GM12878 (cell line): Measurements from ENCODE around the gene MEI1. TPM values are rescaled to one million over a fixed set of nuclear protein-coding genes. Genes with fewer than 3 reads are reported as not detected.

Experiments used
- ATAC-seq: fragments of 200-7000 bp; cut with Tn5 transposase; 3 replicates; pipeline ENCODE4 v1.9.1; 2020; ENCODE audit warnings: mild to moderate bottlenecking, moderate library complexity
- BruUV-seq: library from RNA; stranded (reverse); fragments of 400-500 nt; replicated peaks from 2 replicates; lab custom pipeline; 2021; lab: Mats Ljungman, UMichigan
- CTCF ChIA-PET: fragments of 300-600 bp; sonication (Branson Sonifier 250); formaldehyde crosslinking; extraction: SDS; loops from one replicate; lab custom pipeline; 2021; ENCODE audit warnings: inconsistent platforms; lab: Yijun Ruan, JAX
- POLR2A ChIA-PET: fragments of 350-600 bp; formaldehyde crosslinking; extraction: SDS; loops from one replicate; lab custom pipeline; 2021; ENCODE audit warnings: inconsistent platforms; lab: Charles Lee
- RAD21 ChIA-PET: fragments of 300-600 bp; sonication (Branson Sonifier 250); formaldehyde crosslinking; loops from one replicate; lab custom pipeline; 2023; ENCODE audit warnings: antibody characterized with exemption; ENCODE audit not compliant: unreplicated experiment; lab: Charles Lee
- SMC1A ChIA-PET: fragments of 300-600 bp; sonication (Branson Sonifier 250); formaldehyde crosslinking; loops from one replicate; lab custom pipeline; 2023; ENCODE audit not compliant: unreplicated experiment, uncharacterized antibody; lab: Charles Lee
- DNase-seq: peaks from one replicate; pipeline ENCODE4 v3.0.0-alpha.2; 2011; ENCODE audit warnings: low read depth, low spot score
- FAIRE-seq: peaks from 3 replicates; lab custom pipeline; 2011; peaks lifted over from hg19 to GRCh38; lab: Jason Lieb, UNC
- H2AFZ ChIP-seq: 2 replicates; pipeline ENCODE4 v1.6.0; 2011; ENCODE audit warnings: low read depth, low read length, control low read depth; ENCODE audit not compliant: control insufficient read depth
- H3K27ac ChIP-seq: 2 replicates; pipeline ENCODE4 v1.5.1; 2011; ENCODE audit warnings: control low read depth; ENCODE audit not compliant: control insufficient read depth, insufficient read depth
- H3K27me3 ChIP-seq, 2 experiments: replicated peaks in 1 of 2; 2 replicates each; pipeline versions ENCODE4 v1.6.0 to v1.6.1; 2011; ENCODE audit warnings: low read length in 1 of 2; ENCODE audit not compliant: control insufficient read depth in 2 of 2, insufficient read depth in 2 of 2
- H3K36me3 ChIP-seq, 2 experiments: 2 replicates each; pipeline ENCODE4 v1.5.1; 2011; ENCODE audit warnings: low read length in 1 of 2; ENCODE audit not compliant: control insufficient read depth in 2 of 2, insufficient read depth in 2 of 2
- H3K4me1 ChIP-seq: 2 replicates; pipeline ENCODE4 v1.6.1; 2011; ENCODE audit warnings: mild to moderate bottlenecking, low read length, moderate library complexity, mixed read lengths; ENCODE audit not compliant: control insufficient read depth, insufficient read depth
- H3K4me2 ChIP-seq: 2 replicates; pipeline ENCODE4 v1.6.0; 2011; ENCODE audit warnings: control low read depth; ENCODE audit not compliant: control insufficient read depth, insufficient read depth
- H3K4me3 ChIP-seq: fragments of 200-600 bp; sonication (generic); 2 replicates; pipeline ENCODE4 v1.5.1; 2016
- H3K79me2 ChIP-seq: 2 replicates; pipeline ENCODE4 v1.6.0; 2011; ENCODE audit warnings: low read length; ENCODE audit not compliant: control insufficient read depth, insufficient read depth
- H3K9ac ChIP-seq: 2 replicates; pipeline ENCODE4 v1.8.0; 2011; ENCODE audit warnings: low read length, control low read depth, mixed read lengths; ENCODE audit not compliant: control insufficient read depth, insufficient read depth
- H3K9me3 ChIP-seq: replicated peaks from 3 replicates; pipeline ENCODE4 v1.5.1; 2011; ENCODE audit warnings: mild to moderate bottlenecking, low read length; ENCODE audit not compliant: control insufficient read depth, insufficient read depth
- H4K20me1 ChIP-seq: 2 replicates; pipeline ENCODE4 v1.6.0; 2011; ENCODE audit not compliant: control insufficient read depth, insufficient read depth
- BMI1 ChIP-seq: fragments of 450-650 bp; IDR thresholded peaks from 2 replicates; pipeline ENCODE4 v1.6.1; 2016; ENCODE audit warnings: mild to moderate bottlenecking, moderate library complexity, borderline replicate concordance
- CBX3 ChIP-seq: fragments of 200-600 bp; sonication (generic); IDR thresholded peaks from 2 replicates; pipeline ENCODE4 v1.6.1; 2016; ENCODE audit warnings: low read depth, borderline replicate concordance
- DPF2 ChIP-seq: fragments of 450-650 bp; IDR thresholded peaks from 2 replicates; pipeline ENCODE4 v1.6.1; 2017; ENCODE audit warnings: mild to moderate bottlenecking
- EED ChIP-seq: sonication (generic); IDR thresholded peaks from 2 replicates; pipeline ENCODE4 v1.6.1; 2016; ENCODE audit warnings: antibody characterized with exemption, low read depth
- HDAC6 ChIP-seq: fragments of 200-600 bp; sonication (generic); IDR thresholded peaks from one replicate; pipeline ENCODE4 v1.8.0; 2017; ENCODE audit warnings: antibody characterized with exemption; ENCODE audit not compliant: unreplicated experiment
- NBN ChIP-seq: fragments of 450-650 bp; IDR thresholded peaks from 2 replicates; pipeline ENCODE4 v1.6.1; 2016
- NR2C1 ChIP-seq: fragments of 450-650 bp; IDR thresholded peaks from 2 replicates; pipeline ENCODE4 v1.6.1; 2017; ENCODE audit warnings: antibody characterized with exemption, mild to moderate bottlenecking, moderate library complexity
- NR2C2 ChIP-seq: IDR thresholded peaks from 2 replicates; pipeline ENCODE4 v1.6.1; 2011; ENCODE audit warnings: borderline replicate concordance, low read depth; ENCODE audit not compliant: control insufficient read depth, insufficient read length
- PAX8 ChIP-seq: fragments of 450-650 bp; IDR thresholded peaks from 2 replicates; pipeline ENCODE4 v1.6.1; 2017; ENCODE audit warnings: mild to moderate bottlenecking, moderate library complexity
- SMAD5 ChIP-seq: IDR thresholded peaks from 2 replicates; pipeline ENCODE4 v1.6.1; 2016; ENCODE audit warnings: antibody characterized with exemption, low read depth
- SMC3 ChIP-seq: IDR thresholded peaks from 2 replicates; pipeline ENCODE4 v1.6.1; 2011; ENCODE audit warnings: low read length, improper control_type of control experiment, borderline replicate concordance
- SREBF1 ChIP-seq: IDR thresholded peaks from 2 replicates; pipeline ENCODE4 v1.6.1; 2012; ENCODE audit warnings: mild to moderate bottlenecking, low read length
- STAT1 ChIP-seq: fragments of 450-650 bp; conservative IDR thresholded peaks from 2 replicates; pipeline ENCODE4 v1.6.1; 2014; ENCODE audit warnings: antibody characterized with exemption, mild to moderate bottlenecking
- SUZ12 ChIP-seq: fragments of 200-600 bp; sonication (generic); IDR thresholded peaks from one replicate; pipeline ENCODE4 v1.6.1; 2018; ENCODE audit warnings: antibody characterized with exemption, mild to moderate bottlenecking; ENCODE audit not compliant: unreplicated experiment
- WGBS: methylation state at CpG from one replicate; pipeline ENCODE4 v1.1.6; 2016; ENCODE audit warnings: low lambda C conversion rate; ENCODE audit not compliant: insufficient replicate concordance, insufficient coverage; ENCODE audit errors: missing lambda C conversion rate; 5-methylcytosine and 5-hydroxymethylcytosine counted together
- in situ Hi-C: fragments of 300-500 bp; cut with MboI; formaldehyde crosslinking; loops from 9 replicates; pipeline ENCODE4 v1.14.3; 2018; ENCODE audit warnings: mixed read lengths
- intact Hi-C: fragments of 100-400 bp; cut with micrococcal nuclease; formaldehyde crosslinking; loops from one replicate; pipeline ENCODE4 v1.14.2; 2022; ENCODE audit not compliant: unreplicated experiment
- polyA plus RNA-seq, 11 experiments: library from polyadenylated mRNA; depleted of rRNA in 4 of 11; unstranded in 6 of 11; stranded (reverse) in 5 of 11; fragments of >200 nt; fragmentation: Nextera tagmentation in 4 of 11; fragmentation: Illumina TruSeq in 1 of 11; extraction: Ambion mirVana in 4 of 11; extraction: Trizol in 1 of 11; gene quantifications; 1 replicate in 1 of 11; 2 replicates in 10 of 11; pipeline versions ENCODE4 v1.2.1 to v1.2.3, GENCODE V29; 2011 to 2016; ENCODE audit warnings: inconsistent platforms in 2 of 11, missing spikeins in 2 of 11, low read depth in 1 of 11
- total RNA-seq, 4 experiments: library from RNA; depleted of rRNA in 3 of 4; stranded (reverse); fragments of >200 nt in 3 of 4; fragmentation: Illumina TruSeq in 1 of 4; extraction: Trizol in 1 of 4; gene quantifications; 2 replicates each; pipeline versions ENCODE4 v1.2.1 to v1.2.3, GENCODE V29; 2013 to 2021
- TF ChIP-seq, protein P1 (sequence below): IDR thresholded peaks from 2 replicates; pipeline ENCODE4 v1.6.1; 2011; ENCODE audit warnings: low read depth, low read length, improper control_type of control experiment, borderline replicate concordance
- TF ChIP-seq, protein P2 (sequence below): fragments of 450-650 bp; IDR thresholded peaks from 2 replicates; pipeline ENCODE4 v1.6.1; 2017; ENCODE audit warnings: low read depth, mild to moderate bottlenecking, moderate library complexity
- TF ChIP-seq, protein P3 (sequence below): IDR thresholded peaks from 2 replicates; pipeline ENCODE4 v1.6.1; 2012; ENCODE audit warnings: low read depth, low read length, improper control_type of control experiment

Gene MEI1
- total and polyA plus RNA-seq, 10 of the 15 experiments (the other 5 are each of a cell fraction or from before 2014, with no cell fraction given), result 27.9 to 48.9 (median 35.8) TPM

DNA sequence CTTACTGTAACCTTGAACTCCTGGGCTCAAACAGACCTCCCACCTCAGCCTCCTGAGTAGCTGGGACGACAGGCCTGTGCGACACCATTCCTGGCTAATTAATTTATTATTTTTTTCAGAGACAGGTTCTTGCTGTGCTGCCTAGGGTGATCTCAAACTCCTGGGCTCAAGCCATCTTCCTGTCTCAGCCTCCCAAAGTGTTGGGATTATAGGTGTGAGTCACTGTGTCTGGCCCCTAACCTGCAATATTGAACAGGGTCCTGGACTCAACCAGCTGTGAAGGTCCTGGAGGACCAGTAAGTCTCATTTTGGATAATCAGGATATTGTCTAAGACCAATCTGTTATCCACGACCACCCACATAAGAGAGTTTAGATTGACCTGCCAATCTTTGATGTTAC, 116.4 kb downstream of the MEI1 start:
- BruUV-seq, result no TSS peak
- no peaks in the 10 kb centered on the region for H3K27me3 ChIP-seq
- no peak overlapping the region for H3K4me3 ChIP-seq
- SMC1A ChIA-PET, result no interaction called here
- FAIRE-seq (no peak), DNase-seq (no peak), ATAC-seq (no peak)
- no peak for TF ChIP-seq STAT1
- no peak for TF ChIP-seq NBN
- no peak for TF ChIP-seq SMAD5
- TF ChIP-seq EED, result no peak
- no peak for TF ChIP-seq NR2C1
- TF ChIP-seq SREBF1, result no peak
- H4K20me1 ChIP-seq, result no peaks in the 10 kb centered on the region
- no peak overlapping the region for H2AFZ ChIP-seq
- RAD21 ChIA-PET, result no interaction called here
- 68% methylated on average over 3 of the region's 3 CpGs for WGBS
- H3K36me3 ChIP-seq, result peaks cover 13 to 19% of the 10 kb centered on the region in 2 experiments
- in situ Hi-C loops (no loop called here), intact Hi-C loops (no loop called here)
- no peak overlapping the region for H3K9ac ChIP-seq
- POLR2A ChIA-PET, result no interaction called here
- CTCF ChIA-PET, result no interaction called here
- no peaks in the 10 kb centered on the region for H3K4me1 ChIP-seq
- no peak overlapping the region for H3K4me2 ChIP-seq
- H3K9me3 ChIP-seq, result no peaks in the 10 kb centered on the region
- H3K79me2 ChIP-seq, result no peaks in the 10 kb centered on the region
- H3K27ac ChIP-seq, result no peak overlapping the region

DNA sequence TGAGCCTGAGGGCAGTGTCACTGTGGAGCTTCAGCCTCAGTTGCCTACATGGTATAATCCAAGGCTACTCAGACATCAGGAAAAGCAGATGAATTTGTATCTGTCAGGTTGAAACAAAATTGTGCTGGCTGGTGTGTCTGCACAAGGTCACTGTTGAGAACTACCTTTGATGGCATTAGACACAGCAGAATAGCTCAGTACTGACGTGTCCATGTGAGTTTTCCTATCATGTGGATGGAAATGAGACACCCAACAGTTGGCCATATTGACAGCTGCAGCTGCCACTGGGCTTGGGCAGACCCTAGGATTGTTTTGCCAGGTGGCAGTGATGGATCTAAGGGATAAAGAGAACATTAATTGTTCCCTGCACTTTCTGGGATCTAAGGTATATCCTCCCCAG, 116.9 kb downstream of the MEI1 start:
- no peaks in the 10 kb centered on the region for H3K4me1 ChIP-seq
- H3K27me3 ChIP-seq, result no peaks in the 10 kb centered on the region
- SMC1A ChIA-PET, result no interaction called here
- H3K27ac ChIP-seq, result no peak overlapping the region
- POLR2A ChIA-PET, result no interaction called here
- no TSS peak for BruUV-seq
- intact Hi-C loops, result no loop called here
- in situ Hi-C loops, result no loop called here
- no peaks in the 10 kb centered on the region for H3K9me3 ChIP-seq
- no peak for DNase-seq
- peaks cover 13 to 19% of the 10 kb centered on the region in 2 experiments for H3K36me3 ChIP-seq
- RAD21 ChIA-PET, result no interaction called here
- no peaks in the 10 kb centered on the region for H4K20me1 ChIP-seq
- H3K4me2 ChIP-seq, result no peak overlapping the region
- H2AFZ ChIP-seq, result no peak overlapping the region
- no peak for ATAC-seq
- no peak overlapping the region for H3K4me3 ChIP-seq
- no peaks in the 10 kb centered on the region for H3K79me2 ChIP-seq
- CTCF ChIA-PET, result interaction anchor here (2.8 kb wide), 1 partner anchor 119 kb away, joined by 12 read pairs; no protein-coding TSS in a partner anchor
- no peak for FAIRE-seq
- 85% methylated on average over 1 of the region's 1 CpG for WGBS
- no peak overlapping the region for H3K9ac ChIP-seq
- no peak for TF ChIP-seq SMAD5
- TF ChIP-seq, protein P1, sequence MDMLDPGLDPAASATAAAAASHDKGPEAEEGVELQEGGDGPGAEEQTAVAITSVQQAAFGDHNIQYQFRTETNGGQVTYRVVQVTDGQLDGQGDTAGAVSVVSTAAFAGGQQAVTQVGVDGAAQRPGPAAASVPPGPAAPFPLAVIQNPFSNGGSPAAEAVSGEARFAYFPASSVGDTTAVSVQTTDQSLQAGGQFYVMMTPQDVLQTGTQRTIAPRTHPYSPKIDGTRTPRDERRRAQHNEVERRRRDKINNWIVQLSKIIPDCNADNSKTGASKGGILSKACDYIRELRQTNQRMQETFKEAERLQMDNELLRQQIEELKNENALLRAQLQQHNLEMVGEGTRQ, result no peak
- no peak for TF ChIP-seq HDAC6
- TF ChIP-seq SMC3, result no peak
- no peak for TF ChIP-seq BMI1
- no peak for TF ChIP-seq NR2C1
- TF ChIP-seq EED, result no peak
- TF ChIP-seq, protein P2, sequence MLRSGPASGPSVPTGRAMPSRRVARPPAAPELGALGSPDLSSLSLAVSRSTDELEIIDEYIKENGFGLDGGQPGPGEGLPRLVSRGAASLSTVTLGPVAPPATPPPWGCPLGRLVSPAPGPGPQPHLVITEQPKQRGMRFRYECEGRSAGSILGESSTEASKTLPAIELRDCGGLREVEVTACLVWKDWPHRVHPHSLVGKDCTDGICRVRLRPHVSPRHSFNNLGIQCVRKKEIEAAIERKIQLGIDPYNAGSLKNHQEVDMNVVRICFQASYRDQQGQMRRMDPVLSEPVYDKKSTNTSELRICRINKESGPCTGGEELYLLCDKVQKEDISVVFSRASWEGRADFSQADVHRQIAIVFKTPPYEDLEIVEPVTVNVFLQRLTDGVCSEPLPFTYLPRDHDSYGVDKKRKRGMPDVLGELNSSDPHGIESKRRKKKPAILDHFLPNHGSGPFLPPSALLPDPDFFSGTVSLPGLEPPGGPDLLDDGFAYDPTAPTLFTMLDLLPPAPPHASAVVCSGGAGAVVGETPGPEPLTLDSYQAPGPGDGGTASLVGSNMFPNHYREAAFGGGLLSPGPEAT, result no peak
- no peak for TF ChIP-seq PAX8
- no peak for TF ChIP-seq DPF2
- TF ChIP-seq SUZ12, result no peak
- TF ChIP-seq, protein P3, sequence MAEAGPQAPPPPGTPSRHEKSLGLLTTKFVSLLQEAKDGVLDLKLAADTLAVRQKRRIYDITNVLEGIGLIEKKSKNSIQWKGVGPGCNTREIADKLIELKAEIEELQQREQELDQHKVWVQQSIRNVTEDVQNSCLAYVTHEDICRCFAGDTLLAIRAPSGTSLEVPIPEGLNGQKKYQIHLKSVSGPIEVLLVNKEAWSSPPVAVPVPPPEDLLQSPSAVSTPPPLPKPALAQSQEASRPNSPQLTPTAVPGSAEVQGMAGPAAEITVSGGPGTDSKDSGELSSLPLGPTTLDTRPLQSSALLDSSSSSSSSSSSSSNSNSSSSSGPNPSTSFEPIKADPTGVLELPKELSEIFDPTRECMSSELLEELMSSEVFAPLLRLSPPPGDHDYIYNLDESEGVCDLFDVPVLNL, result no peak
- no peak for TF ChIP-seq NR2C2
- no peak for TF ChIP-seq CBX3
